Osteoblast (primary cell): ENCODE measurements around the gene NOS3. TPM values are rescaled to one million over a fixed set of nuclear protein-coding genes. Genes with fewer than 3 reads are reported as not detected.
A peak's percentile ranks its signal among the peaks of the same experiment; 100 is the strongest.

Experiments used
- DNase-seq: peaks from one replicate; pipeline ENCODE4 v3.0.0; 2011; ENCODE audit warnings: low spot score, mixed read lengths; ENCODE audit not compliant: insufficient read length; ENCODE audit errors: missing footprints
- H2AFZ ChIP-seq: 2 replicates; pipeline ENCODE4 v1.6.0; 2011; ENCODE audit warnings: mild to moderate bottlenecking, low read length
- H3K27ac ChIP-seq: 2 replicates; pipeline ENCODE4 v1.5.1; 2011; ENCODE audit warnings: mild to moderate bottlenecking, low read depth, low read length, moderate library complexity
- H3K27me3 ChIP-seq: 2 replicates; pipeline ENCODE4 v1.6.0; 2012; ENCODE audit warnings: mild to moderate bottlenecking, control low read depth, inconsistent platforms, low read length, moderate library complexity; ENCODE audit not compliant: insufficient read depth
- H3K36me3 ChIP-seq: 2 replicates; pipeline ENCODE4 v1.5.1; 2011; ENCODE audit warnings: mild to moderate bottlenecking, low read length, control low read depth, moderate library complexity; ENCODE audit not compliant: insufficient read depth
- H3K4me1 ChIP-seq: 2 replicates; pipeline ENCODE4 v1.5.1; 2011; ENCODE audit warnings: mild to moderate bottlenecking, low read length, control low read depth, moderate library complexity; ENCODE audit not compliant: insufficient read depth
- H3K4me2 ChIP-seq: 2 replicates; pipeline ENCODE4 v1.6.0; 2011; ENCODE audit warnings: mild to moderate bottlenecking, low read length; ENCODE audit not compliant: insufficient read depth
- H3K4me3 ChIP-seq: fragments of 200-600 bp; sonication (generic); 3 replicates; pipeline ENCODE4 v1.5.1; 2012; ENCODE audit warnings: mild to moderate bottlenecking, low read length, inconsistent platforms; ENCODE audit not compliant: insufficient read depth
- H3K79me2 ChIP-seq: 2 replicates; pipeline ENCODE4 v1.6.0; 2012; ENCODE audit warnings: mild to moderate bottlenecking, low read length, control low read depth, inconsistent platforms; ENCODE audit not compliant: insufficient read depth
- H3K9me3 ChIP-seq: 2 replicates; pipeline ENCODE4 v1.5.1; 2011; ENCODE audit warnings: low read depth, low read length, control low read depth
- H4K20me1 ChIP-seq: 2 replicates; pipeline ENCODE4 v1.6.0; 2012; ENCODE audit warnings: mild to moderate bottlenecking, low read length, control low read depth; ENCODE audit not compliant: insufficient read depth
- total RNA-seq: library from RNA; depleted of rRNA; stranded (reverse); fragments of >200 nt; gene quantifications from 2 replicates; pipeline ENCODE4 v1.2.3, GENCODE V29; 2012
- TF ChIP-seq, protein P1 (sequence below): IDR thresholded peaks from 2 replicates; pipeline ENCODE4 v1.5.1; 2011; ENCODE audit warnings: mild to moderate bottlenecking, low read depth, low read length, moderate library complexity; ENCODE audit errors: extremely low read depth

NOS3 gene
- total RNA-seq, 1 donor, result not detected

DNA sequence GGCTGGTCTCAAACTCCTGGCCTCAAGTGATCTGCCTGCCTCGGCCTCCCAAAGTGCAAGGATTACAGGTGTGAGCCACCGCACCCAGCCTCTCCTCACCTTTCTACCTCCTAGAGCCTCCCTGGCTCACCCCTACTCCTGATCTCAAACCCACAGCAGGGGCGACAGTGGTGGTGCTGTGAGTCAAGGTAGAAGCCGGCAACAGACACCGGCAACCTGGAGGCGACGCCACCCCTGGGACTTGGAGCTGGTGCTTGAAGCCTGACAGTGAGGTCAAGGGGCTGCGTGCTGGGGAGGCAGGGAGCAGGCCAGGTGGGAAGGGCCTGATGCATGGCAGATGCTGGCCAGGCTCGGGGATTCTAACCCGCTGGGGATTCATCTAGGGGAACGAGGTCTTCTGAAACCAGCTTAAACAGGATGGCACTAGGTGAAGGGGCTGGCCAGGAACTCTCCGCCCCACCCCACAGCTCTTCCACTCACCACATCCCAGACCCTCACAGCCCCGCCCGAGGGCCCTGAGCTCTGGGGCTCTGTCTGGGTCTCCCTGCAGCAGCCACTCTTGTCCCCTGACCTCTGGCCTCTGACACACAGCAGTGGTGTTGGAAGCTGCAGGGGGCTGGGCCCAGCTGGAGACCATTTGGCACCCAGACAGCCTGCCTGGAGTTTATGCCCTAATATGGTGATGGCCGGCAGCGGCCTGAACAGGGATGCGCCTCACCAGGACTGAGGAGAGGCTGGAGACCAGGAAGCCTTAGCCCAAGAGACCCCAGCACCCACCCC, 29.1 kb upstream of the NOS3 start:
- Histone ChIP-seq H3K36me3 (no peaks in the 10 kb centered on the region), H2AFZ (no peak overlapping the region), H3K27ac (no peak overlapping the region), H3K9me3 (no peaks in the 10 kb centered on the region), H3K27me3 (no peaks in the 10 kb centered on the region), H3K4me2 (no peak overlapping the region), H3K4me3 (no peak overlapping the region), H3K4me1 (no peaks in the 10 kb centered on the region), H3K79me2 (no peaks in the 10 kb centered on the region), H4K20me1 (no peaks in the 10 kb centered on the region)
- TF ChIP-seq, protein P1, sequence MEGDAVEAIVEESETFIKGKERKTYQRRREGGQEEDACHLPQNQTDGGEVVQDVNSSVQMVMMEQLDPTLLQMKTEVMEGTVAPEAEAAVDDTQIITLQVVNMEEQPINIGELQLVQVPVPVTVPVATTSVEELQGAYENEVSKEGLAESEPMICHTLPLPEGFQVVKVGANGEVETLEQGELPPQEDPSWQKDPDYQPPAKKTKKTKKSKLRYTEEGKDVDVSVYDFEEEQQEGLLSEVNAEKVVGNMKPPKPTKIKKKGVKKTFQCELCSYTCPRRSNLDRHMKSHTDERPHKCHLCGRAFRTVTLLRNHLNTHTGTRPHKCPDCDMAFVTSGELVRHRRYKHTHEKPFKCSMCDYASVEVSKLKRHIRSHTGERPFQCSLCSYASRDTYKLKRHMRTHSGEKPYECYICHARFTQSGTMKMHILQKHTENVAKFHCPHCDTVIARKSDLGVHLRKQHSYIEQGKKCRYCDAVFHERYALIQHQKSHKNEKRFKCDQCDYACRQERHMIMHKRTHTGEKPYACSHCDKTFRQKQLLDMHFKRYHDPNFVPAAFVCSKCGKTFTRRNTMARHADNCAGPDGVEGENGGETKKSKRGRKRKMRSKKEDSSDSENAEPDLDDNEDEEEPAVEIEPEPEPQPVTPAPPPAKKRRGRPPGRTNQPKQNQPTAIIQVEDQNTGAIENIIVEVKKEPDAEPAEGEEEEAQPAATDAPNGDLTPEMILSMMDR, result no peak
- no peak for DNase-seq

DNA sequence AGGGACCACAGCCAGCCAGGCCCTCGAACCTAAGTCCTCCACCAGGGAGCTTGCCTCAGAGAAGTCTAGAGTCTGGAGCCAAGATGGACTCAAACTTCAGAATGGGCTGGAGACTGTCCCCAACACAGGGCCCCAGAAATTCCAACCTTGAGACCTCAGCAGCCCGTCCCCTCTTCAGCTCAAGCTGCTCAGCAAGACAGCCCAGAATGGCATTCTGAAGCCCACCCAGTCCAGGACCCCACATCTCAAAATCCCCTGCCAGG, 28.6 kb upstream of the NOS3 start:
- no peaks in the 10 kb centered on the region for H4K20me1 ChIP-seq
- DNase-seq, result no peak
- TF ChIP-seq, protein P1, result no peak
- no peak overlapping the region for H3K4me3 ChIP-seq
- no peaks in the 10 kb centered on the region for H3K79me2 ChIP-seq
- H3K4me2 ChIP-seq, result no peak overlapping the region
- no peaks in the 10 kb centered on the region for H3K36me3 ChIP-seq
- H3K4me1 ChIP-seq, result no peaks in the 10 kb centered on the region
- no peak overlapping the region for H3K27ac ChIP-seq
- H3K9me3 ChIP-seq, result no peaks in the 10 kb centered on the region
- no peak overlapping the region for H2AFZ ChIP-seq
- peaks cover under 1% of the 10 kb centered on the region for H3K27me3 ChIP-seq

DNA sequence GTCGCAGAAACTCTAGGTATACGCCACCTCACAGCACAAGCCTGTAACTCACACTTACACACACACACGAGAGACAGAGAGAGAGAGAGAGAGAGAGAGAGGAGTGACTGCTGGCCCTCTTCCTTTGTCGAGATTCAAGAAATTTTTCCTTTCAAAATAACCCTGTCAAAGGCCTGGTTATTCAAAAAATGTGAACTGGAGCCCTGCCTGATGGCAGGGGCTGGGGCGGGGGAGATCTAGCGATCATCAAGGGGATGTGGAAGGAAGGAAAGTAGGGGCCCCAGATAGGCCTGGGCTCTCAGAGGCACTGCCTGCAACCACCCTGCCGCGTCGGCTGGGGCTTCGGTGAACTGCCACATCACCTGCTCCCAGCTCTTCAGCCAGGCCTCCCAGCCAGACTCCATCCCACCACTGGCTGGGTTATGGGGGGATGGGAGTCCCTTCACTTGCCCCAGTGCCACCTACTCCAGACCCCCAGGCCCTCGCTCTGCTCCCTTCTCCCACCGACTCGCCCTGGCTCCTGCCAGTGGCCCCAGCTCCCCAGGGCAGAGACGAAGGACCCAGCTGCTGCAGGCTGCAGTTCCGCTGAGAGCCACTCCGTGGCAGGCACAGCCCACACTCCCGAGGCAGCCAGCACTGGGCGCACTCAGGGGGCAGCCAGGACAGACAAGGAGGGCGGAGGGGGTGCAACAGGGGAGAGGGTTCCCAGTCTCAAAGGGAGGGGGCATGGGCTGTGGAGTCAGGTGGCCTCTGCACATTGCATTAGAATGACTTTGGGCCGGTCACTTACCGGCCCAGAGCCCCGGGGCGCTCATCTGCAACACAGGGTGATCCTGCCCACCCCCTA, 28.0 kb upstream of the NOS3 start:
- peak; percentile 100 for DNase-seq
- Histone ChIP-seq H3K27ac (no peak overlapping the region), H3K4me1 (no peaks in the 10 kb centered on the region), H3K9me3 (no peaks in the 10 kb centered on the region), H3K4me2 (no peak overlapping the region), H3K79me2 (no peaks in the 10 kb centered on the region), H4K20me1 (no peaks in the 10 kb centered on the region), H3K27me3 (peaks cover 6% of the 10 kb centered on the region), H3K36me3 (no peaks in the 10 kb centered on the region), H3K4me3 (no peak overlapping the region), H2AFZ (no peak overlapping the region)
- TF ChIP-seq, protein P1, result peak; percentile 64
